ENCODE measurements around the gene RPS6KC1.
A peak's percentile ranks its signal among the peaks of the same experiment; 100 is the strongest.

Gene RPS6KC1

DNA sequence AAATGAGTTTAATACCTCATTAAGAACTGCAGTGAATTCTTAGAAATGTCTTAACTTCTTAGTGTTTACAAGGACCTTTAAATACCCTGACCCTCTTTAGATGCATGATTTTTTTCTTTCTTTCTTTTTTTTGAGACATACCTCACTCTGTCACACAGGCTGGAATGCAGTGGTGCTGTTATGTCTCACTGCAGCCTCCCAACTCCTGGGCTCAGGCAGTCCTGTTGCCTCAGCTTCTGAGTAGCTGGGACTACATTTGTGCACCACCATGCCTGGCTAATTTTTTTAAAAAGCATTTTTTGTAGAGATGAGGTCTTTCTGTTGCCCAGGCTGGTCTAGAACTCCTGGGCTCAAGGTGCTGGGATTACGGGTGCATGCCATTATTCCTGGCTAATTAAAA, 191.8 kb downstream of the RPS6KC1 start:
- TF ChIP-seq EZH2 (IDR thresholded peaks at IDR 0.05; ENCODE audit: borderline replicate concordance, low read length), result no peak
- TF ChIP-seq, protein P1, sequence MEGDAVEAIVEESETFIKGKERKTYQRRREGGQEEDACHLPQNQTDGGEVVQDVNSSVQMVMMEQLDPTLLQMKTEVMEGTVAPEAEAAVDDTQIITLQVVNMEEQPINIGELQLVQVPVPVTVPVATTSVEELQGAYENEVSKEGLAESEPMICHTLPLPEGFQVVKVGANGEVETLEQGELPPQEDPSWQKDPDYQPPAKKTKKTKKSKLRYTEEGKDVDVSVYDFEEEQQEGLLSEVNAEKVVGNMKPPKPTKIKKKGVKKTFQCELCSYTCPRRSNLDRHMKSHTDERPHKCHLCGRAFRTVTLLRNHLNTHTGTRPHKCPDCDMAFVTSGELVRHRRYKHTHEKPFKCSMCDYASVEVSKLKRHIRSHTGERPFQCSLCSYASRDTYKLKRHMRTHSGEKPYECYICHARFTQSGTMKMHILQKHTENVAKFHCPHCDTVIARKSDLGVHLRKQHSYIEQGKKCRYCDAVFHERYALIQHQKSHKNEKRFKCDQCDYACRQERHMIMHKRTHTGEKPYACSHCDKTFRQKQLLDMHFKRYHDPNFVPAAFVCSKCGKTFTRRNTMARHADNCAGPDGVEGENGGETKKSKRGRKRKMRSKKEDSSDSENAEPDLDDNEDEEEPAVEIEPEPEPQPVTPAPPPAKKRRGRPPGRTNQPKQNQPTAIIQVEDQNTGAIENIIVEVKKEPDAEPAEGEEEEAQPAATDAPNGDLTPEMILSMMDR (IDR thresholded peaks at IDR 0.05; ENCODE audit: low read length), result no peak
- H2AFZ ChIP-seq (ENCODE audit: low read length), result no peak overlapping the region
- no peak overlapping the region for H3K9ac ChIP-seq (ENCODE audit: low read length)
- H3K27me3 ChIP-seq (ENCODE audit: insufficient read depth, low read length), result no peaks in the 10 kb centered on the region
- no peak overlapping the region for H3K27ac ChIP-seq (ENCODE audit: low read depth, low read length, poor library complexity, severe bottlenecking)
- H3K4me2 ChIP-seq (ENCODE audit: low read length), result no peak overlapping the region
- H3K9me2 ChIP-seq (ENCODE audit: low read depth, low read length), result no peaks in the 10 kb centered on the region
- H3K79me2 ChIP-seq (ENCODE audit: insufficient read depth, low read length), result no peaks in the 10 kb centered on the region
- no peaks in the 10 kb centered on the region for H3K9me3 ChIP-seq (ENCODE audit: low read length)
- H3K4me3 ChIP-seq (ENCODE audit: low read depth, low read length, poor library complexity, severe bottlenecking), result no peak overlapping the region
- no peaks in the 10 kb centered on the region for H4K20me1 ChIP-seq (ENCODE audit: insufficient read depth, low read length)
- H3F3A ChIP-seq (ENCODE audit: insufficient read depth, low read length), result no peaks in the 10 kb centered on the region
- peaks cover 8% of the 10 kb centered on the region; the same call in 1 of the 2 replicates for H3K36me3 ChIP-seq (ENCODE audit: insufficient read depth, low read length)
- H3K4me1 ChIP-seq (ENCODE audit: insufficient read depth, low read length, severe bottlenecking), result no peaks in the 10 kb centered on the region

DNA sequence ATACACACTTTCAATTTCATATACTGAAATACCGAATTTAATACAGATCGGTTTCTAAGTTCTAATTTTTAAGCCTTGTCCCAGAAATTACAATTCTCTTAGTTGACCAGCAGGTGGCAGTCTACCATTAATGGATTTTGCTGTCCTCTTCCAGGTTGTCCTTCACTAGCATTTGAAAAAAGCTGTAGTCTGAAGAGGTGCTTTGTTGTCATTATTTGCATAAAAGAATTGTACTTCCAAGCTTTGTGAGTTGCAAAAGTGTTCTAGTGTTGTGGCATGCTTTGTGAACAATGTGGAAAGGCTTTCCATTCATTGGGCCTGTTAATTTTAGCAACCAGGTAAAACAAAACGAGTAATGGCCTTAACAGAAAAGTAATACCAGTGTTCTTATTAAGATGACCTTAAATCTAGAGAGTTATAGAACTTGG, 193.6 kb downstream of the RPS6KC1 start:
- no peaks in the 10 kb centered on the region for H3K27me3 ChIP-seq (ENCODE audit: insufficient read depth, low read length)
- H3K4me2 ChIP-seq (ENCODE audit: low read length), result no peak overlapping the region
- no peaks in the 10 kb centered on the region for H3F3A ChIP-seq (ENCODE audit: insufficient read depth, low read length)
- no peaks in the 10 kb centered on the region for H3K9me2 ChIP-seq (ENCODE audit: low read depth, low read length)
- TF ChIP-seq EZH2 (IDR thresholded peaks at IDR 0.05; ENCODE audit: borderline replicate concordance, low read length), result no peak
- TF ChIP-seq, protein P1 (IDR thresholded peaks at IDR 0.05; ENCODE audit: low read length), result peak; percentile 81
- H2AFZ ChIP-seq (ENCODE audit: low read length), result no peak overlapping the region
- H3K9ac ChIP-seq (ENCODE audit: low read length), result no peak overlapping the region
- H4K20me1 ChIP-seq (ENCODE audit: insufficient read depth, low read length), result no peaks in the 10 kb centered on the region
- H3K79me2 ChIP-seq (ENCODE audit: insufficient read depth, low read length), result no peaks in the 10 kb centered on the region
- H3K4me3 ChIP-seq (ENCODE audit: low read depth, low read length, poor library complexity, severe bottlenecking), result no peak overlapping the region
- H3K36me3 ChIP-seq (ENCODE audit: insufficient read depth, low read length), result peaks cover 8% of the 10 kb centered on the region; the same call in 1 of the 2 replicates
- no peak overlapping the region for H3K27ac ChIP-seq (ENCODE audit: low read depth, low read length, poor library complexity, severe bottlenecking)
- H3K9me3 ChIP-seq (ENCODE audit: low read length), result no peaks in the 10 kb centered on the region
- no peaks in the 10 kb centered on the region for H3K4me1 ChIP-seq (ENCODE audit: insufficient read depth, low read length, severe bottlenecking)

DNA sequence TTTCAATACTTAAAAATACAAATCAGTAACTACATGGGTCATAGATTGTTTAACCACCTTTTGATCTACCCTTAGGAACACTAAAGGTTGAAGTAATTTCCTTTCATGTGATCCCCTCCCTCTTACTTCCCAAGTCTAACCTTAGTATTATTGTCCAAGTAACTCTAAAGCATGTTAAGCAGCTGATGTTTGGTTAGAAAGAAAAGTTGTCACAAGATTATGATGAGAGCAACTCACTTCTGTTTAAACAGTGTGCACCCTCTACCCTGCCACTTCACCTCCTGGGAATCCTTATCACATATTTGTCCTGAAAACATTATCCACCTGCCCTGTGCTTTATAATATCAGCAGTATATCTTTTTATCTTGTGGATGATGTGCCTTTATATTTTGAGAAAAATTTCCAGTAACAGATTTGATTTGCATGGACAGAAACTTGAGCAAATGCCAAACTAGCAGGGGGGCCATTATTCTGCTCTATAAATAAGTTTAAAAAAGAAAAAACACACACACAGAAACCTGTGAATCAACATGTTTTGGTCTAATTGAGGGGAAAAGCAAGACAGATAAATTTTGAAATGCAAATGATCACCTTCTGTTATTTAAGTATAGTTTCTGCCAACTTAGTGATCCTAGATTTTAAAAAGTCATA, 194.3 kb downstream of the RPS6KC1 start:
- Histone ChIP-seq H3K9me2 (ENCODE audit: low read depth, low read length) (no peaks in the 10 kb centered on the region), H3K4me1 (ENCODE audit: insufficient read depth, low read length, severe bottlenecking) (no peaks in the 10 kb centered on the region), H3K9ac (ENCODE audit: low read length) (no peak overlapping the region), H2AFZ (ENCODE audit: low read length) (no peak overlapping the region), H3K4me2 (ENCODE audit: low read length) (no peak overlapping the region), H3K27me3 (ENCODE audit: insufficient read depth, low read length) (no peaks in the 10 kb centered on the region), H3K9me3 (ENCODE audit: low read length) (no peaks in the 10 kb centered on the region), H3K27ac (ENCODE audit: low read depth, low read length, poor library complexity, severe bottlenecking) (no peak overlapping the region), H3K79me2 (ENCODE audit: insufficient read depth, low read length) (no peaks in the 10 kb centered on the region), H4K20me1 (ENCODE audit: insufficient read depth, low read length) (no peaks in the 10 kb centered on the region), H3F3A (ENCODE audit: insufficient read depth, low read length) (no peaks in the 10 kb centered on the region), H3K4me3 (ENCODE audit: low read depth, low read length, poor library complexity, severe bottlenecking) (no peak overlapping the region), H3K36me3 (ENCODE audit: insufficient read depth, low read length) (peaks cover 8% of the 10 kb centered on the region; the same call in 1 of the 2 replicates)
- TF ChIP-seq, protein P1 (IDR thresholded peaks at IDR 0.05; ENCODE audit: low read length), result no peak
- no peak for TF ChIP-seq EZH2 (IDR thresholded peaks at IDR 0.05; ENCODE audit: borderline replicate concordance, low read length)

All from OCI-LY1 (cell line).